ENCODE measurements around the gene KIRREL2. TPM values are rescaled to one million over a fixed set of nuclear protein-coding genes. Genes with fewer than 3 reads are reported as not detected.

Gene KIRREL2
- total and polyA plus RNA-seq, 9 of the 15 experiments (the other 6 are each of a cell fraction or from before 2014, with no cell fraction given), result 0.01 to 0.12 (median 0.09) TPM; not detected in 4

DNA sequence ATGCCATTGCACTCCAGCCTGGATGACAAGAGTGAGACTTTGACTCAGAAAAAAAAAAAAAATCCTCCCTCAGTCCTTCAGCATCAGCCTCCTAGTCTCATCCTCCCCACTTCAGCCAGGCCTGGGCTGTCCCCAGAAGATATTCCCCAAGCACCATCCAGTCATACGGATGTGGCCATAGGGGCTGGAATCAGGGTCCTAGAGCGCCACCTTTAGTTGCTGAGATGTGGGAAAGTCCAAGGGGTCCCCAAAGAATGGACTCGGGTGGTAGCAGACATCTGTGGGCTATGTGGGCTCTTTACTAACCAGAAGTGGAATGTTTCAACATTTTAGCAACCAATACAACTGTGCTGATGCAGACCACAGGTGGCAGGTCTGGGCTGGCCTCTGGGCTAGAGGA, 54.5 kb downstream of the KIRREL2 start:
- no peak overlapping the region for H3K9ac ChIP-seq (ENCODE audit: insufficient read depth in 1 of 2, low read depth in 2 of 2, low read length in 2 of 2)
- H3K27me3 ChIP-seq (ENCODE audit: control insufficient read depth in 2 of 2, insufficient read depth in 2 of 2, low read length in 2 of 2), result no peaks in the 10 kb centered on the region; a peak in 1 of 5 replicates
- 34% methylated on average over 3 of the region's 3 CpGs for WGBS (ENCODE audit: insufficient coverage, low coverage, missing lambda C conversion rate)
- H3K27ac ChIP-seq (ENCODE audit: extremely low read depth, low read depth, low read length), result no peak overlapping the region
- H4K20me1 ChIP-seq (replicated peaks; ENCODE audit: control insufficient read depth, insufficient read depth, low read length), result no peaks in the 10 kb centered on the region
- ATAC-seq (peak; percentile 73), DNase-seq (ENCODE audit: extremely low read depth in 1 of 4, low spot score in 3 of 4) (peak in 1 of 4 experiments; percentile 41), FAIRE-seq (no peak)
- H3K79me2 ChIP-seq (ENCODE audit: control insufficient read depth, insufficient read depth, low read length), result no peaks in the 10 kb centered on the region
- H3K4me2 ChIP-seq (ENCODE audit: insufficient read depth, low read length), result no peak overlapping the region
- no peaks in the 10 kb centered on the region for H3K9me3 ChIP-seq (replicated peaks; ENCODE audit: control insufficient read depth, insufficient read depth, low read depth, low read length)
- ChIA-PET POLR2A (interaction anchor here (0.7 kb wide), 1 partner anchor 569 kb away, joined by 3 read pairs; no protein-coding TSS in a partner anchor), CTCF (ENCODE audit: low intra/inter-chr PET ratio) (interaction anchor here (1.5 kb wide), 1 partner anchor 29 kb away, joined by 5 read pairs; no protein-coding TSS in a partner anchor)
- intact Hi-C loops (cut with micrococcal nuclease) (no loop called here), in situ Hi-C loops (cut with MboI) (no loop called here)
- H2AFZ ChIP-seq (ENCODE audit: low read depth, low read length), result no peak overlapping the region
- H3K36me3 ChIP-seq (ENCODE audit: control insufficient read depth, insufficient read depth, low read length), result no peaks in the 10 kb centered on the region
- no peaks in the 10 kb centered on the region for H3K9me1 ChIP-seq (ENCODE audit: control insufficient read depth, insufficient read depth, low read length)
- TF ChIP-seq, protein P1, sequence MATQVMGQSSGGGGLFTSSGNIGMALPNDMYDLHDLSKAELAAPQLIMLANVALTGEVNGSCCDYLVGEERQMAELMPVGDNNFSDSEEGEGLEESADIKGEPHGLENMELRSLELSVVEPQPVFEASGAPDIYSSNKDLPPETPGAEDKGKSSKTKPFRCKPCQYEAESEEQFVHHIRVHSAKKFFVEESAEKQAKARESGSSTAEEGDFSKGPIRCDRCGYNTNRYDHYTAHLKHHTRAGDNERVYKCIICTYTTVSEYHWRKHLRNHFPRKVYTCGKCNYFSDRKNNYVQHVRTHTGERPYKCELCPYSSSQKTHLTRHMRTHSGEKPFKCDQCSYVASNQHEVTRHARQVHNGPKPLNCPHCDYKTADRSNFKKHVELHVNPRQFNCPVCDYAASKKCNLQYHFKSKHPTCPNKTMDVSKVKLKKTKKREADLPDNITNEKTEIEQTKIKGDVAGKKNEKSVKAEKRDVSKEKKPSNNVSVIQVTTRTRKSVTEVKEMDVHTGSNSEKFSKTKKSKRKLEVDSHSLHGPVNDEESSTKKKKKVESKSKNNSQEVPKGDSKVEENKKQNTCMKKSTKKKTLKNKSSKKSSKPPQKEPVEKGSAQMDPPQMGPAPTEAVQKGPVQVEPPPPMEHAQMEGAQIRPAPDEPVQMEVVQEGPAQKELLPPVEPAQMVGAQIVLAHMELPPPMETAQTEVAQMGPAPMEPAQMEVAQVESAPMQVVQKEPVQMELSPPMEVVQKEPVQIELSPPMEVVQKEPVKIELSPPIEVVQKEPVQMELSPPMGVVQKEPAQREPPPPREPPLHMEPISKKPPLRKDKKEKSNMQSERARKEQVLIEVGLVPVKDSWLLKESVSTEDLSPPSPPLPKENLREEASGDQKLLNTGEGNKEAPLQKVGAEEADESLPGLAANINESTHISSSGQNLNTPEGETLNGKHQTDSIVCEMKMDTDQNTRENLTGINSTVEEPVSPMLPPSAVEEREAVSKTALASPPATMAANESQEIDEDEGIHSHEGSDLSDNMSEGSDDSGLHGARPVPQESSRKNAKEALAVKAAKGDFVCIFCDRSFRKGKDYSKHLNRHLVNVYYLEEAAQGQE (IDR thresholded peaks at IDR 0.05; ENCODE audit: borderline replicate concordance), result peak; percentile 63; the same call in 1 of the 2 replicates
- TF ChIP-seq, protein P1 (CRISPR knock-in tag; IDR thresholded peaks at IDR 0.05; ENCODE audit: low read depth), result no peak
- TF ChIP-seq EHMT2 (IDR thresholded peaks at IDR 0.05) (no peak), ZNF24 (IDR thresholded peaks at IDR 0.05) (no peak), ZNF217 (CRISPR knock-in tag; IDR thresholded peaks at IDR 0.05) (no peak), TCFL5 (CRISPR knock-in tag; conservative IDR thresholded peaks at IDR 0.05) (no peak), HES1 (IDR thresholded peaks at IDR 0.05; ENCODE audit: low read depth) (no peak), ZNF584 (CRISPR knock-in tag; IDR thresholded peaks at IDR 0.05; ENCODE audit: low read depth) (no peak), CC2D1A (IDR thresholded peaks at IDR 0.05) (no peak), RAD21 (CRISPR knock-in tag; conservative IDR thresholded peaks at IDR 0.05 in 1 of 2, IDR thresholded peaks at IDR 0.05 in 1 of 2) (peak in 1 of 2 experiments; percentile 65; a peak in 2 of 4 replicates), ZNF431 (CRISPR knock-in tag; IDR thresholded peaks at IDR 0.05) (no peak), ARID2 (IDR thresholded peaks at IDR 0.05) (no peak)
- TF ChIP-seq, protein P2, sequence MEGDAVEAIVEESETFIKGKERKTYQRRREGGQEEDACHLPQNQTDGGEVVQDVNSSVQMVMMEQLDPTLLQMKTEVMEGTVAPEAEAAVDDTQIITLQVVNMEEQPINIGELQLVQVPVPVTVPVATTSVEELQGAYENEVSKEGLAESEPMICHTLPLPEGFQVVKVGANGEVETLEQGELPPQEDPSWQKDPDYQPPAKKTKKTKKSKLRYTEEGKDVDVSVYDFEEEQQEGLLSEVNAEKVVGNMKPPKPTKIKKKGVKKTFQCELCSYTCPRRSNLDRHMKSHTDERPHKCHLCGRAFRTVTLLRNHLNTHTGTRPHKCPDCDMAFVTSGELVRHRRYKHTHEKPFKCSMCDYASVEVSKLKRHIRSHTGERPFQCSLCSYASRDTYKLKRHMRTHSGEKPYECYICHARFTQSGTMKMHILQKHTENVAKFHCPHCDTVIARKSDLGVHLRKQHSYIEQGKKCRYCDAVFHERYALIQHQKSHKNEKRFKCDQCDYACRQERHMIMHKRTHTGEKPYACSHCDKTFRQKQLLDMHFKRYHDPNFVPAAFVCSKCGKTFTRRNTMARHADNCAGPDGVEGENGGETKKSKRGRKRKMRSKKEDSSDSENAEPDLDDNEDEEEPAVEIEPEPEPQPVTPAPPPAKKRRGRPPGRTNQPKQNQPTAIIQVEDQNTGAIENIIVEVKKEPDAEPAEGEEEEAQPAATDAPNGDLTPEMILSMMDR (IDR thresholded peaks at IDR 0.05 in 2 of 3, conservative IDR thresholded peaks at IDR 0.05 in 1 of 3; ENCODE audit: insufficient read depth in 2 of 3, low read depth in 1 of 3, low read length in 3 of 3), result peak; percentile 42 to 63 (median 47); a peak in 5 of 6 replicates
- no peak overlapping the region for H3K4me3 ChIP-seq
- no TSS peak for BruUV-seq (replicated peaks)
- peaks cover 31 to 33% of the 10 kb centered on the region in 2 experiments for H3K4me1 ChIP-seq (replicated peaks in 1 of 2; ENCODE audit: control insufficient read depth in 2 of 2, insufficient read depth in 2 of 2, low read length in 2 of 2)
